ENCODE measurements around the gene NEK10. TPM values are rescaled to one million over a fixed set of nuclear protein-coding genes. Genes with fewer than 3 reads are reported as not detected.

The NEK10 gene
- total and polyA plus RNA-seq, 7 donors, result 0.44 to 20.3 (median 11.4) TPM; not detected in 2

DNA sequence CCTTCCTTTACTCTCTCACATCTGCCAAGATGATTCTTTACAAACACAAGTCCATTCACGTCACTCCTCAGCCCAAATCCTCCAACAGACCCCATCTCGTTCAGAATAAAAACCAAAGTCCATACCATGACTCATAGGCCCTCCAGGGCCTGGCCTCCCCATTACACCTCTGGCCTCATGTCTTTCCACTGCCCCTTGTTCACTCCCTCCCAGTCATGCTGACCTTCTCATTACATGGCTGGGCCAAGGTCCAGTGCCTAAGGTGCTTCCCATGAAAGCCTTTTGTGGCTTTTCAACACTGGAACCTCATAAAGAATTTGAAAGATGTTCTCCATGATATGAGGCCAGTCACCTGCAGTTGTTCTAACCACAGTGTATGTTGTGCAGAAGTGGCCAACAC lies 44.5 kb downstream of the NEK10 start:
- Histone ChIP-seq H3K9me3 (no peaks in the 10 kb centered on the region), H3K36me3 (no peaks in the 10 kb centered on the region), H3K27ac (peak overlapping the region in 3 of 4 donors; percentile 73 to 82 (median 82)), H3K27me3 (no peaks in the 10 kb centered on the region), H3K4me1 (peaks cover 0 to 74% (median 61%) of the 10 kb centered on the region in 4 donors), H3K4me3 (no peak overlapping the region)
- intact Hi-C loops (cut with DNase I), result loop anchor here (5.0 kb wide), 2 partner anchors 198 to 248 kb away; no protein-coding TSS in a partner anchor
- DNase-seq, result no peak
- 86 to 89% methylated on average over 2 of the region's 2 CpGs for WGBS, 2 donors
- TF ChIP-seq POLR2A (IDR thresholded peaks at IDR 0.05) (no peak), POLR2AphosphoS5 (IDR thresholded peaks at IDR 0.05) (no peak)

DNA sequence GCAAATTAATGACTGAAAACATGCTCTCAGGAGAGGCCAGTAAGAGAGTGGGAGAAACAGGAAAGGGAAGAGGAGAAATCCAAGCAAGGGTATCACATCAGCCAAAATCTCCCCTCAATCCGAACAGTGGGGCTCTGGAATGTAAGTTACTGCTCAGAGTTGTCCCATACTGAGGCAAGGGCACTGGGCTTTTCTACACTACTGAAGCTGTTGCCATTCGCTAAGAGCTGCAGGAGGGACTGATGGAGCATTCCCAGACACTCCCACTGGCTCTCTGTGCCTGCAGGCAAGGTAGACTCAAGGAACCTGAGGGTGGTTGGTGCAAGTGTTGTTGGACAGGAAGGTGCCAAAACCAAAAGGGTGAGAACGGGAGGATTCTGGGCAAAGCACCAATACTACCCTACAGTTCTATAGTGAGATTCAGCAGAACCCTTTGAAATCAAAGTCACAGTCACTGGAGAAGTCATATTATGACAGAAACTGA lies 46.1 kb downstream of the NEK10 start:
- H3K4me3 ChIP-seq, result no peak overlapping the region
- no peaks in the 10 kb centered on the region for H3K9me3 ChIP-seq
- no peaks in the 10 kb centered on the region for H3K36me3 ChIP-seq
- H3K27me3 ChIP-seq, result no peaks in the 10 kb centered on the region
- intact Hi-C loops (cut with DNase I), result loop anchor here (5.0 kb wide), 2 partner anchors 199 to 249 kb away; no protein-coding TSS in a partner anchor
- H3K4me1 ChIP-seq, result peaks cover 0 to 77% (median 63%) of the 10 kb centered on the region in 4 donors
- 85 to 88% methylated on average over 3 of the region's 3 CpGs for WGBS, 2 donors
- TF ChIP-seq EP300 (IDR thresholded peaks at IDR 0.05) (no peak), POLR2AphosphoS5 (IDR thresholded peaks at IDR 0.05) (no peak)
- TF ChIP-seq, protein P1, sequence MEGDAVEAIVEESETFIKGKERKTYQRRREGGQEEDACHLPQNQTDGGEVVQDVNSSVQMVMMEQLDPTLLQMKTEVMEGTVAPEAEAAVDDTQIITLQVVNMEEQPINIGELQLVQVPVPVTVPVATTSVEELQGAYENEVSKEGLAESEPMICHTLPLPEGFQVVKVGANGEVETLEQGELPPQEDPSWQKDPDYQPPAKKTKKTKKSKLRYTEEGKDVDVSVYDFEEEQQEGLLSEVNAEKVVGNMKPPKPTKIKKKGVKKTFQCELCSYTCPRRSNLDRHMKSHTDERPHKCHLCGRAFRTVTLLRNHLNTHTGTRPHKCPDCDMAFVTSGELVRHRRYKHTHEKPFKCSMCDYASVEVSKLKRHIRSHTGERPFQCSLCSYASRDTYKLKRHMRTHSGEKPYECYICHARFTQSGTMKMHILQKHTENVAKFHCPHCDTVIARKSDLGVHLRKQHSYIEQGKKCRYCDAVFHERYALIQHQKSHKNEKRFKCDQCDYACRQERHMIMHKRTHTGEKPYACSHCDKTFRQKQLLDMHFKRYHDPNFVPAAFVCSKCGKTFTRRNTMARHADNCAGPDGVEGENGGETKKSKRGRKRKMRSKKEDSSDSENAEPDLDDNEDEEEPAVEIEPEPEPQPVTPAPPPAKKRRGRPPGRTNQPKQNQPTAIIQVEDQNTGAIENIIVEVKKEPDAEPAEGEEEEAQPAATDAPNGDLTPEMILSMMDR (IDR thresholded peaks at IDR 0.05), result no peak
- no peak for DNase-seq
- H3K27ac ChIP-seq, result peak overlapping the region in 2 of 4 donors; percentile 82

GRCh38 chr3:27322634-27323033 lies 46.5 kb downstream of the NEK10 start:
- peak overlapping the region in 2 of 4 donors; percentile 82 for H3K27ac ChIP-seq
- intact Hi-C loops (cut with DNase I), result loop anchor here (5.0 kb wide), 2 partner anchors 200 to 250 kb away; no protein-coding TSS in a partner anchor
- H3K4me1 ChIP-seq, result peaks cover 0 to 72% (median 61%) of the 10 kb centered on the region in 4 donors
- DNase-seq, result no peak
- H3K27me3 ChIP-seq, result no peaks in the 10 kb centered on the region
- H3K9me3 ChIP-seq, result no peaks in the 10 kb centered on the region
- no peaks in the 10 kb centered on the region for H3K36me3 ChIP-seq
- TF ChIP-seq EP300 (IDR thresholded peaks at IDR 0.05) (no peak), POLR2AphosphoS5 (IDR thresholded peaks at IDR 0.05) (no peak), POLR2A (IDR thresholded peaks at IDR 0.05) (no peak)
- TF ChIP-seq, protein P1 (IDR thresholded peaks at IDR 0.05), result no peak
- no peak overlapping the region for H3K4me3 ChIP-seq

DNA sequence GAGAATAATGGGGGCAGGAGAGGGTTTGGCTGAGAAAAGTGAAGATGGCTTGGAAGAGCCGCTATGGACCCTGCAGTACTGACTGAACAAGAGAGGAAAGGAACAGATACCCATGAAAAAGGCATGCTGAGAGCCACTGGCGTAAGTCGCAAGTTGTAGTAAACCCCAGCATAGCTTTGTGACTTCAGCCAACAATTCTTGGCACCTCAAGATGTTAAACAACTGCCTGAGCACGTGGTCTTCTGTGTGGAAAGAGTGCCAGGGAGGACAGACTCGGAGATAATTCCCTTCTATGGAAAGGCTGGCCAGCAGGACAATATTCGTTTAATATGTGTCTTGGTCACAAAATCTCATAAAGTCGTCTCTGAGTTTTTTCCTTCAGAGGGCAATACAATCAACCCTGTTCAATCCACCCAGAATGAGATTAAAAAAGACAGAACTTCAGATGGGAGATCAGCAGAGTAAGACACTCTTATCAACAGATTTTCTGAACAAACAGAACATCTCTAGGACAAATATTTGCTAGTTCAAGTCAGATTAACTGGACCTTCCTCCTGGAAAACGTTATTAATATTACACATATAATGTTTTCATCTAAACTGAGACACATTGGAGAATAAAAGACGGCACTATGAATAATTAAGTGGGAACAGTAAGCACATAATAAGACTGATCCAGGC lies 49.2 kb downstream of the NEK10 start:
- peak; percentile 91 for DNase-seq
- H3K27ac ChIP-seq, result peak overlapping the region; percentile 71 to 87 (median 80)

DNA sequence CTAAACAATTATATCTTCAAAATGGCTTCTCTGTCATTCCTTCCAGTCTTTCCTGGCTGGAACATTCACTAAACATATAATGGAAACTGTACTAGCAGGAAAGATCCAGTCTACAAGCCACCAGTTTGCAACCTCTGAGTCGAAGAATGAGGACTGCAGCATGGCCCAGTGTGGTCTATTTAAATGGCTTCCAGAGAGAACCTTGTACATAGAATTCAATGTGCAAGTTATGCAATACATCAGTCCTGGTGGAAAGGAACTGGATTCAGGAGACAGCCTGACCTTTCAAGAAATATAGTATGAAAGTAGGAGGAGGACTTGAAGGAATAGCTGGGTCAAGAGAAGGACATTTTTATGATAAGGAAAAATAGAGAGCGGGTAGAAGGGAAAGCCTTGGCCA lies 49.9 kb downstream of the NEK10 start:
- TF ChIP-seq, protein P1 (IDR thresholded peaks at IDR 0.05), result no peak
- TF ChIP-seq EP300 (IDR thresholded peaks at IDR 0.05) (no peak), POLR2A (IDR thresholded peaks at IDR 0.05) (no peak), POLR2AphosphoS5 (IDR thresholded peaks at IDR 0.05) (no peak)
- Histone ChIP-seq H3K27me3 (no peaks in the 10 kb centered on the region), H3K4me3 (no peak overlapping the region), H3K4me1 (peaks cover 0 to 72% (median 40%) of the 10 kb centered on the region in 4 donors), H3K27ac (peak overlapping the region; percentile 71 to 87 (median 80)), H3K9me3 (no peaks in the 10 kb centered on the region), H3K36me3 (no peaks in the 10 kb centered on the region)
- 96% methylated on average over 2 of the region's 2 CpGs for WGBS, 2 donors
- intact Hi-C loops (cut with DNase I), result loop anchor here (10.0 kb wide), 1 partner anchor 1005 kb away; no protein-coding TSS in a partner anchor
- no peak for DNase-seq

More for the DNA sequence above, 49.2 kb downstream of the NEK10 start:
- TF ChIP-seq POLR2AphosphoS5 (IDR thresholded peaks at IDR 0.05) (peak; percentile 57 to 90 (median 76)), POLR2A (IDR thresholded peaks at IDR 0.05) (no peak), EP300 (IDR thresholded peaks at IDR 0.05) (peak in 3 of 4 donors; percentile 38 to 92 (median 65))
- Histone ChIP-seq H3K4me1 (peaks cover 0 to 71% (median 44%) of the 10 kb centered on the region in 4 donors), H3K27me3 (no peaks in the 10 kb centered on the region), H3K36me3 (no peaks in the 10 kb centered on the region), H3K9me3 (no peaks in the 10 kb centered on the region), H3K4me3 (no peak overlapping the region)
- intact Hi-C loops (cut with DNase I), result loop anchor here (5.0 to 10.0 kb wide), 3 partner anchors 202 to 1005 kb away; no protein-coding TSS in a partner anchor
- 77% methylated on average over 9 of the region's 9 CpGs for WGBS, 2 donors
